ENCODE measurements around the gene PNKP. TPM values are rescaled to one million over a fixed set of nuclear protein-coding genes. Genes with fewer than 3 reads are reported as not detected.
A peak's percentile ranks its signal among the peaks of the same experiment; 100 is the strongest.

PNKP gene
- total and polyA plus RNA-seq, 9 of the 15 experiments (the other 6 are each of a cell fraction or from before 2014, with no cell fraction given) = 2.8 to 85.4 (median 25.3) TPM

- TF ChIP-seq CBFB (CRISPR knock-in tag; IDR thresholded peaks at IDR 0.05) = peak; percentile 86; the same call in 1 of the 2 replicates
- peak in 2 of 3 experiments; percentile 26 to 47 for TF ChIP-seq YY1 (IDR thresholded peaks at IDR 0.05; ENCODE audit: borderline replicate concordance in 1 of 3, control insufficient read depth in 1 of 3, extremely low read depth in 1 of 3, insufficient read depth in 3 of 3, insufficient read length in 1 of 3, insufficient replicate concordance in 2 of 3, low read depth in 1 of 3, low read length in 2 of 3)
- TF ChIP-seq GTF2E2 (tag; IDR thresholded peaks at IDR 0.05) = no peak
- TF ChIP-seq CBX3 (IDR thresholded peaks at IDR 0.05; ENCODE audit: borderline replicate concordance in 1 of 2, low read length in 2 of 2) = no peak
- TF ChIP-seq NCOA6 (IDR thresholded peaks at IDR 0.05) = no peak
- no peak for TF ChIP-seq PPARD (CRISPR knock-in tag; IDR thresholded peaks at IDR 0.05)
- TF ChIP-seq ZNF512 (tag; IDR thresholded peaks at IDR 0.05) = no peak
- TF ChIP-seq ZBTB9 (CRISPR knock-in tag; IDR thresholded peaks at IDR 0.05) = peak; percentile 71; the same call in 1 of the 2 replicates
- 0 out of 2 replicates have a peak, but pooled peaks have one; percentile 46 for TF ChIP-seq RUNX1 (IDR thresholded peaks at IDR 0.05; ENCODE audit: low read depth)
- TF ChIP-seq TOE1 (IDR thresholded peaks at IDR 0.05; ENCODE audit: borderline replicate concordance) = 0 out of 2 replicates have a peak, but pooled peaks have one; percentile 22
- TF ChIP-seq TOE1 (CRISPR knock-in tag; IDR thresholded peaks at IDR 0.05; ENCODE audit: borderline replicate concordance, low read depth) = no peak
- 0 out of 4 replicates have a peak, but pooled peaks of 1 of the 2 experiments have one; percentile 13 for TF ChIP-seq TRIM24 (IDR thresholded peaks at IDR 0.05)
- TF ChIP-seq MEIS2 (IDR thresholded peaks at IDR 0.05; ENCODE audit: partially characterized antibody) = peak; percentile 52
- peak; percentile 83 for TF ChIP-seq ELF1 (tag; IDR thresholded peaks at IDR 0.05)
- peak; percentile 36; the same call in 1 of the 2 replicates for TF ChIP-seq KDM2B (CRISPR knock-in tag; IDR thresholded peaks at IDR 0.05)
These were observed 2.3 kb upstream of the PNKP start (continued) for GRCh38 chr19:49869484-49870308.
